ENCODE results near the gene CCDC82.

DNA sequence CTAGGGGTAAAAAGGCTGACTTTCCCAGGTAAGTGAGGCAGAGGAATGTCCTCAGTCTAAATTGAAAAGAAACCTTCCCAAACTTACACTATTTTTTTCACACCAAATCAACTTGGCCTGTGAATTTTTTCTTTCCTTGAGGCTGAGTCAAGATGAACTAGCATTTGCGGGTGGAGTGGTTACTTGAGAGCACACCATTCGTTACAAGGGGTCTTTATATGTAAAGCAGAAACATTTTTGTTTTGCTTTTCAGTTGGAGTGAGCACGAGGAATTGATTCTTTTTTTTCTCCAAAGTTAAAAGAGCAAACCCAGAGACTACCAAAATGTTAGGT, 83.1 kb downstream of the CCDC82 start:
- TF ChIP-seq MAZ (IDR thresholded peaks at IDR 0.05; ENCODE audit: borderline replicate concordance, low read depth, low read length), result no peak
- no peak for TF ChIP-seq CTCF (conservative IDR thresholded peaks at IDR 0.05; ENCODE audit: low read depth, low read length)
- no peak for TF ChIP-seq POLR2A (IDR thresholded peaks at IDR 0.05; ENCODE audit: low read depth, low read length)
- TF ChIP-seq RAD21 (IDR thresholded peaks at IDR 0.05; ENCODE audit: low read length), result no peak

Data from IMR-90 (cell line).